K562 (cell line): ENCODE measurements around the gene HSD11B1. TPM values are rescaled to one million over a fixed set of nuclear protein-coding genes. Genes with fewer than 3 reads are reported as not detected.

ENCODE experiments used
- ATAC-seq: fragments of 200-7000 bp; cut with Tn5 transposase; 3 replicates; pipeline ENCODE4 v1.9.1; 2020; ENCODE audit warnings: moderate library complexity
- BruUV-seq: library from RNA; stranded (reverse); fragments of 400-500 nt; replicated peaks from 2 replicates; lab custom pipeline; 2021; lab: Mats Ljungman, UMichigan
- CTCF ChIA-PET: fragments of 300-600 bp; formaldehyde crosslinking; extraction: SDS; loops from one replicate; lab custom pipeline; 2021; ENCODE audit warnings: low intra/inter-chr PET ratio; lab: Yijun Ruan, JAX
- POLR2A ChIA-PET: fragments of 300-600, 350-650 bp; sonication (Branson Sonifier 250); formaldehyde crosslinking; extraction: SDS; loops from one replicate; lab custom pipeline; 2021; ENCODE audit warnings: antibody characterized with exemption, inconsistent platforms; lab: Yijun Ruan, JAX
- DNase-seq, 4 experiments: peaks; one replicate each; pipeline versions ENCODE4 v3.0.0 to v3.0.0-alpha.2; 2011 to 2018; ENCODE audit warnings: low spot score in 3 of 4, mixed read lengths in 3 of 4; ENCODE audit errors: extremely low read depth in 1 of 4
- FAIRE-seq: peaks from 2 replicates; lab custom pipeline; 2011; peaks lifted over from hg19 to GRCh38; lab: Jason Lieb, UNC
- H2AFZ ChIP-seq: 2 replicates; pipeline ENCODE4 v1.6.0; 2011; ENCODE audit warnings: low read depth, low read length, control low read depth, inconsistent platforms
- H3K27ac ChIP-seq: fragments of 200-600 bp; 3 replicates; pipeline ENCODE4 v1.8.0; 2011; ENCODE audit warnings: low read depth, mild to moderate bottlenecking, control low read depth, inconsistent platforms, low read length, moderate library complexity, mixed read lengths; ENCODE audit errors: extremely low read depth
- H3K27me3 ChIP-seq, 2 experiments: fragments of 300-600 bp in 1 of 2; 2 replicates in 1 of 2; 3 replicates in 1 of 2; pipeline versions ENCODE4 v1.6.0 to v1.8.0; 2011; ENCODE audit warnings: inconsistent platforms in 2 of 2, low read length in 2 of 2, mild to moderate bottlenecking in 1 of 2, mixed read lengths in 1 of 2, moderate library complexity in 1 of 2; ENCODE audit not compliant: control insufficient read depth in 2 of 2, insufficient read depth in 2 of 2
- H3K36me3 ChIP-seq: fragments of 300-600 bp; 3 replicates; pipeline ENCODE4 v1.8.0; 2011; ENCODE audit warnings: mild to moderate bottlenecking, low read length, inconsistent platforms; ENCODE audit not compliant: control insufficient read depth, insufficient read depth
- H3K4me1 ChIP-seq, 2 experiments: fragments of 200-600 bp in 1 of 2; replicated peaks in 1 of 2; 2 replicates in 1 of 2; 3 replicates in 1 of 2; pipeline versions ENCODE4 v1.5.1 to v1.8.0; 2011; ENCODE audit warnings: inconsistent platforms in 2 of 2, low read length in 2 of 2, mild to moderate bottlenecking in 1 of 2, mixed read lengths in 1 of 2, moderate library complexity in 1 of 2; ENCODE audit not compliant: control insufficient read depth in 2 of 2, insufficient read depth in 2 of 2
- H3K4me2 ChIP-seq: 2 replicates; pipeline ENCODE4 v1.6.1; 2011; ENCODE audit warnings: low read length, control low read depth, inconsistent platforms, mixed read lengths; ENCODE audit not compliant: insufficient read depth
- H3K4me3 ChIP-seq: fragments of 200-600 bp; sonication (generic), shearing (Covaris generic); 2 replicates; pipeline ENCODE4 v1.5.1; 2016; ENCODE audit warnings: control low read depth, inconsistent platforms
- H3K79me2 ChIP-seq: fragments of 200-600 bp; 3 replicates; pipeline ENCODE4 v1.8.0; 2011; ENCODE audit warnings: low read length, inconsistent platforms; ENCODE audit not compliant: control insufficient read depth, insufficient read depth
- H3K9ac ChIP-seq, 2 experiments: 2 replicates each; pipeline versions ENCODE4 v1.6.0 to v1.6.1; 2011; ENCODE audit warnings: low read depth in 2 of 2, low read length in 2 of 2, control low read depth in 1 of 2, inconsistent platforms in 1 of 2, mild to moderate bottlenecking in 1 of 2, mixed read lengths in 1 of 2; ENCODE audit not compliant: insufficient read depth in 1 of 2
- H3K9me1 ChIP-seq: one replicate; pipeline ENCODE4 v1.6.0; 2011; ENCODE audit warnings: inconsistent platforms, mild to moderate bottlenecking, low read length, moderate library complexity; ENCODE audit not compliant: control insufficient read depth, insufficient read depth
- H3K9me3 ChIP-seq: replicated peaks from 2 replicates; pipeline ENCODE4 v1.5.1; 2011; ENCODE audit warnings: low read depth, low read length, inconsistent platforms; ENCODE audit not compliant: control insufficient read depth, insufficient read depth
- H4K20me1 ChIP-seq: replicated peaks from 2 replicates; pipeline ENCODE4 v1.6.1; 2011; ENCODE audit warnings: low read length, inconsistent platforms, mixed read lengths; ENCODE audit not compliant: control insufficient read depth, insufficient read depth
- CTCF ChIP-seq, 3 experiments: IDR thresholded peaks in 2 of 3; conservative IDR thresholded peaks in 1 of 3; 2 replicates each; pipeline ENCODE4 v1.5.1; 2011 to 2012; ENCODE audit warnings: low read length in 3 of 3, mild to moderate bottlenecking in 3 of 3, control low read depth in 2 of 3, improper control_type of control experiment in 1 of 3, inconsistent platforms in 1 of 3, low read depth in 1 of 3, mixed read lengths in 1 of 3, moderate library complexity in 1 of 3; ENCODE audit not compliant: insufficient read depth in 2 of 3
- USF2 ChIP-seq: sonication (generic); formaldehyde crosslinking; IDR thresholded peaks from 2 replicates; pipeline ENCODE4 v1.5.0; 2020; ENCODE audit warnings: missing genetic modification reagents
- ZEB2 ChIP-seq: fragments of 450-650 bp; IDR thresholded peaks from 2 replicates; pipeline ENCODE4 v1.6.1; 2016
- ZNF740 ChIP-seq, 3 experiments: fragments of 200-800 bp in 1 of 3; sonication (Bioruptor generic) in 1 of 3; sonication (generic) in 1 of 3; formaldehyde crosslinking in 1 of 3; IDR thresholded peaks; 2 replicates each; pipeline versions ENCODE4 v1.6.1 to v1.8.0; 2016 to 2022; ENCODE audit warnings: mild to moderate bottlenecking in 2 of 3, missing compliant biosample characterization in 2 of 3, missing genetic modification characterization in 2 of 3, missing genetic modification reagents in 1 of 3
- WGBS: fragments of 100-300 bp; shearing (Covaris generic); methylation state at CpG from one replicate; pipeline ENCODE4 v1.1.6; 2016; ENCODE audit warnings: low coverage, mixed read lengths; ENCODE audit not compliant: insufficient coverage; ENCODE audit errors: missing lambda C conversion rate; 5-methylcytosine and 5-hydroxymethylcytosine counted together
- in situ Hi-C: fragments of 300-500 bp; cut with MboI; formaldehyde crosslinking; loops from 4 replicates; pipeline ENCODE4 v1.15.0; 2018; ENCODE audit warnings: inconsistent platforms, mixed read lengths
- intact Hi-C: fragments of 100-400 bp; cut with micrococcal nuclease; formaldehyde crosslinking; loops from 2 replicates; pipeline ENCODE4 v1.14.2; 2022
- polyA plus RNA-seq, 8 experiments: library from polyadenylated mRNA; depleted of rRNA in 4 of 8; stranded (reverse) in 5 of 8; unstranded in 3 of 8; fragments of >200 nt; fragmentation: Nextera tagmentation in 2 of 8; fragmentation: Illumina TruSeq in 1 of 8; extraction: Ambion mirVana in 2 of 8; extraction: Trizol in 1 of 8; gene quantifications; 2 replicates each; pipeline versions ENCODE4 v1.2.1 to v1.2.3, GENCODE V29; 2011 to 2014; ENCODE audit warnings: inconsistent platforms in 1 of 8, missing spikeins in 1 of 8
- total RNA-seq, 7 experiments: library from RNA; depleted of rRNA in 6 of 7; stranded (reverse); fragments of >200 nt in 6 of 7; fragmentation: Illumina TruSeq in 2 of 7; extraction: Trizol in 2 of 7; gene quantifications; 2 replicates each; pipeline versions ENCODE4 v1.2.1 to v1.2.3, GENCODE V29; 2011 to 2021; ENCODE audit warnings: low replicate concordance in 1 of 7

HSD11B1 gene
- total and polyA plus RNA-seq, 9 of the 15 experiments (the other 6 are each of a cell fraction or from before 2014, with no cell fraction given) = 0.04 to 0.16 TPM; not detected in 7

GRCh38 chr1:209770636-209771415 lies 66.2 kb downstream of the HSD11B1 start:
- Histone ChIP-seq H3K9ac (no peak overlapping the region), H3K9me3 (no peaks in the 10 kb centered on the region; the same call in 1 of the 2 replicates), H3K27ac (no peak overlapping the region), H3K79me2 (no peaks in the 10 kb centered on the region), H2AFZ (no peak overlapping the region), H3K4me2 (no peak overlapping the region), H3K9me1 (no peaks in the 10 kb centered on the region), H4K20me1 (no peaks in the 10 kb centered on the region), H3K27me3 (peaks cover 3 to 25% of the 10 kb centered on the region in 2 experiments; a peak in 4 of 5 replicates), H3K36me3 (no peaks in the 10 kb centered on the region), H3K4me1 (no peaks in the 10 kb centered on the region; a peak in 2 of 5 replicates)
- ATAC-seq (no peak), DNase-seq (no peak), FAIRE-seq (no peak)
- no TSS peak for BruUV-seq
- intact Hi-C loops (no loop called here), in situ Hi-C loops (no loop called here)
- CTCF ChIA-PET = no interaction called here
- POLR2A ChIA-PET = no interaction called here
- WGBS = 57% methylated on average over 17 of the region's 17 CpGs
- TF ChIP-seq ZEB2 (peak; percentile 24; the same call in 1 of the 2 replicates), USF2 (no peak), CTCF (IDR thresholded peaks at IDR 0.05 in 2 of 3, conservative IDR thresholded peaks at IDR 0.05 in 1 of 3; ENCODE audit: insufficient read depth in 2 of 3, low read depth in 1 of 3, low read length in 3 of 3) (no peak), ZNF740 (CRISPR knock-in tag; IDR thresholded peaks at IDR 0.05) (0 out of 2 replicates have a peak, but pooled peaks have one; percentile 41), ZNF740 (tag; IDR thresholded peaks at IDR 0.05) (no peak)
- TF ChIP-seq, all 486 proteins: peak for 2
- no peak overlapping the region for H3K4me3 ChIP-seq
